Testis (tissue), 2 donors: ENCODE data around the gene GALNT4.

Experiments used
- POLR2A ChIP-seq: fragments of 450-650 bp; IDR thresholded peaks from one replicate; pipeline ENCODE4 v1.6.1; 2017; ENCODE audit warnings: antibody characterized with exemption, mild to moderate bottlenecking, moderate library complexity
- TF ChIP-seq, protein P1 (sequence below), 3 experiments: fragments of 450-650 bp in 2 of 3; fragments of 200-600 bp in 1 of 3; sonication (generic) in 1 of 3; IDR thresholded peaks; one replicate each; pipeline ENCODE4 v1.5.1; 2016 to 2019; ENCODE audit warnings: antibody characterized with exemption in 3 of 3, mild to moderate bottlenecking in 2 of 3, moderate library complexity in 1 of 3

DNA sequence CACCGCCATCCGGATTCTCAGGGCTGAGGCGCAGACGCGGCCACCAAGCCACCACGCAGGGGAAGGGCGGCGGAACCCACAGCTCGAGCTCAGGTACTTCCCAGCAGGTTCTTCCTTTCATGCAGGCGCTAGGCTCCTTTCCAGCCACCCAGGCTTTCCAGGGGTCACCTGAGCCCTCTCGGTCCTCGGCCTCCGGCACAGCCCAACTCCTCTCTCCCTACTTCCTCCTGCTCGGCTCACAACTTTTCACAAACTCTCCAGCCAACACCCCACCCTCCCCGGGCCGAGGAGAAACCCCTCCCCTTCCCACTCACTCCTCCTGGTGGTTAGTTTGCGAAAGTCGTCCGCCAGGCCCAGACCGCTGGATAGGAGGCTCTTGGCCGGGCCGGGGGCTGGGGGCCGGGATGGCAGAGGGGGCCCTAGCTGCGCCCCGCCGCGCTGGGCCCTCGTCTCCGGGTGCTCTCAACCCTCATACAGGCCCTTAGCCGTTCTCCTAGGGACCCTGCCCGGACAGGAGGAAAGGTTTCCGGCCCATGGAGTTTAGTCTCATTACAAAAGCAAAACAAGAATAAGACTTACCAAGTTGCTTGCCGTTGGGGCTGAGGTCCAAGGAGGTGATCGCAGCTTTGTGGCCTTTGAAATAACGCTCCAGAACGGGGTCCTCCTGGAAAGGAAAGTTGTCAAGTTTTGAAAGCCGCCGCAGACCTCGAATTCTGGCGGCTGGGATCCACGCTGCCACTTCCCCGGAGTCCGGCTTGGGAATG is at the start of gene GALNT4:
- TF ChIP-seq POLR2A = no peak
- TF ChIP-seq, protein P1, sequence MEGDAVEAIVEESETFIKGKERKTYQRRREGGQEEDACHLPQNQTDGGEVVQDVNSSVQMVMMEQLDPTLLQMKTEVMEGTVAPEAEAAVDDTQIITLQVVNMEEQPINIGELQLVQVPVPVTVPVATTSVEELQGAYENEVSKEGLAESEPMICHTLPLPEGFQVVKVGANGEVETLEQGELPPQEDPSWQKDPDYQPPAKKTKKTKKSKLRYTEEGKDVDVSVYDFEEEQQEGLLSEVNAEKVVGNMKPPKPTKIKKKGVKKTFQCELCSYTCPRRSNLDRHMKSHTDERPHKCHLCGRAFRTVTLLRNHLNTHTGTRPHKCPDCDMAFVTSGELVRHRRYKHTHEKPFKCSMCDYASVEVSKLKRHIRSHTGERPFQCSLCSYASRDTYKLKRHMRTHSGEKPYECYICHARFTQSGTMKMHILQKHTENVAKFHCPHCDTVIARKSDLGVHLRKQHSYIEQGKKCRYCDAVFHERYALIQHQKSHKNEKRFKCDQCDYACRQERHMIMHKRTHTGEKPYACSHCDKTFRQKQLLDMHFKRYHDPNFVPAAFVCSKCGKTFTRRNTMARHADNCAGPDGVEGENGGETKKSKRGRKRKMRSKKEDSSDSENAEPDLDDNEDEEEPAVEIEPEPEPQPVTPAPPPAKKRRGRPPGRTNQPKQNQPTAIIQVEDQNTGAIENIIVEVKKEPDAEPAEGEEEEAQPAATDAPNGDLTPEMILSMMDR (IDR thresholded peaks at IDR 0.05) = peak; percentile 41 to 61 (median 56)
